GM21447 (cell line): ENCODE data around the gene ACAP1.

Experiments
- ATAC-seq: cut with Tn5 transposase; IDR thresholded peaks from one replicate; pipeline ENCODE4 v1.9.1; 2021; ENCODE audit not compliant: unreplicated experiment

Gene ACAP1, protein sequence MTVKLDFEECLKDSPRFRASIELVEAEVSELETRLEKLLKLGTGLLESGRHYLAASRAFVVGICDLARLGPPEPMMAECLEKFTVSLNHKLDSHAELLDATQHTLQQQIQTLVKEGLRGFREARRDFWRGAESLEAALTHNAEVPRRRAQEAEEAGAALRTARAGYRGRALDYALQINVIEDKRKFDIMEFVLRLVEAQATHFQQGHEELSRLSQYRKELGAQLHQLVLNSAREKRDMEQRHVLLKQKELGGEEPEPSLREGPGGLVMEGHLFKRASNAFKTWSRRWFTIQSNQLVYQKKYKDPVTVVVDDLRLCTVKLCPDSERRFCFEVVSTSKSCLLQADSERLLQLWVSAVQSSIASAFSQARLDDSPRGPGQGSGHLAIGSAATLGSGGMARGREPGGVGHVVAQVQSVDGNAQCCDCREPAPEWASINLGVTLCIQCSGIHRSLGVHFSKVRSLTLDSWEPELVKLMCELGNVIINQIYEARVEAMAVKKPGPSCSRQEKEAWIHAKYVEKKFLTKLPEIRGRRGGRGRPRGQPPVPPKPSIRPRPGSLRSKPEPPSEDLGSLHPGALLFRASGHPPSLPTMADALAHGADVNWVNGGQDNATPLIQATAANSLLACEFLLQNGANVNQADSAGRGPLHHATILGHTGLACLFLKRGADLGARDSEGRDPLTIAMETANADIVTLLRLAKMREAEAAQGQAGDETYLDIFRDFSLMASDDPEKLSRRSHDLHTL

DNA sequence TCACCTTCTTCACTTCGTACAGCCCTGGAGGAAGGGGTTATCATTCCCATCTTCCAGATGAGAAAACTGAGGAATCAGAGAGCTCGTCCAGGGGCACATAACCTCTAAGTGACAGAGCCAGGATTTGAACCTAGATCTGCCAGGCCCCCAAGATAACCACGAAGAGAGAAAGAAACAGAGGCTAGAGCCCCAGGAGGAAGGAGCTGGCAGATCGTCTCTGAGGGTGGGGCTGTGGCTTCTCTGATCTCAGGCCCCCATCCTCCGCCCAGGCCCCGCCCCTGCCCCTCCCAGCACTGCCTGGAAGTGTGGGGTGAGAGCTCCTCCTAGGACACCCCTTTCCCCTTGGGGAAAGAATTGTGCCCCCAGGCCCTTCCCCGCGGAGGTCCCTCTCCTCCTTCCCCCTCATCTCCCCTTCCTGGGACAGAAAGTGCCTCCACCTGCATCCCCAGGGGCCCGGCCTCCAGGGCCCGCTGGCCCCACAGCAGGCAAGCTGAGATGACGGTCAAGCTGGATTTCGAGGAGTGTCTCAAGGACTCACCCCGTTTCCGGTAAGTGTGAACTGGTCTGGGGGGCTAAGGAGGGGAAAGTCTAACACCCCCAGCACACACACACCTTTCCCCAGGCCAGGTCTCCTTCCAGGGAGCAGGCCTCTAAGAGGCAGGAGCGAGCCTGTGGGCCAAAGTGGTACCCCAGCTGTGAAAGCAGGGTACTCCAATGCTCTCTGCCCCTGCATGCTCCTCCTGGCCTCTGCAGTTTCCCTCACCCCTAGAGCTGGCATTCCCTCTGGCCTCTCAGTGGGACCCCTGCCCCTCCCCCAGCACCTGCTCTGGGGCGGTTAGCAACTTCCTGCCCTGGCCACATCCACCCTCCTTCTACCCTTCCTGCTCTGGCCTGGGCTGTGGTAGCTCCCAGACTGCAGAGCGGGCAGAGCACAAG is at the start of gene ACAP1:
Gene ACAP1, plus strand, starts transcription at position 290 of the 936 bp plus-strand sequence. Its CDS starts 206 bp downstream, at position 496.
- ATAC-seq: peak; percentile 72

DNA sequence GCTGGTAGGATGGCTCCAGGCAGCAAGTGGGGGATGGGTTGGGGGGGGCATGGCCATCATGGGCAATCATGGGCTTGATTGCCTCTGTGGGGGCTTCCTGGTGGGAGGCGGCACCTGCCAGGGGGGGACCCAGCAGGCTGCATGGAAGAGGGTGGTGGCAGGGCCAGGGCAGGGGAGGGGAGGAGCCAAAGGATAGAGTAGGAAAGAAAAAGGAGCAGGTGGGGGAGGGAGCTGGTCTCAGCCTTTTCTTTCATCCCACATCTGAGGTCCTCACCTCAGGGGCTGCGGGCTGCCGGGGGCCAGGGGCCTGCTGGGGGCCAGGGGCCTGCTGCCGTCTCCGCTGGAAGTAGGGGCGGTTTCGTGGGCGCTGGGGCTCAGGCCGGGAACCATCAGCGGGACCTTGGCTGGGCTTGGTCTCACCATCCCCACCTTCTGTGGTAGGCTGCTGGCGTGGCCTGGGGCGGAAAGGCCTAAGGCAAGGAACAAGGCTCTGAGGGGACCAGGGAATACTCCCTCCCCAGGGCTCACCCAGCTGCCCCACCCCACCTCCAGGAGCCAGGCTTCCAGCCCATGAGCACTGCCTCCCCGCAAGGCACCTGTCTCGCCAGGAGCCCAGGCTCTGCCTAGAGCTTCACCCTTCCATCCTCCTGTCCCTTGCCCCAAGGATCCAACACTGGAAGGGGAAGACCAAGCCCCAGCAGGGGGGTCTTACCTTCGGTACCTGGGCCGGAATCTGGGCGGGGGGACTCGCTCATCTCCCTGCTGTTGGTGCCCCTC is 46.9 kb upstream of the ACAP1 start:
- ATAC-seq: no peak

DNA sequence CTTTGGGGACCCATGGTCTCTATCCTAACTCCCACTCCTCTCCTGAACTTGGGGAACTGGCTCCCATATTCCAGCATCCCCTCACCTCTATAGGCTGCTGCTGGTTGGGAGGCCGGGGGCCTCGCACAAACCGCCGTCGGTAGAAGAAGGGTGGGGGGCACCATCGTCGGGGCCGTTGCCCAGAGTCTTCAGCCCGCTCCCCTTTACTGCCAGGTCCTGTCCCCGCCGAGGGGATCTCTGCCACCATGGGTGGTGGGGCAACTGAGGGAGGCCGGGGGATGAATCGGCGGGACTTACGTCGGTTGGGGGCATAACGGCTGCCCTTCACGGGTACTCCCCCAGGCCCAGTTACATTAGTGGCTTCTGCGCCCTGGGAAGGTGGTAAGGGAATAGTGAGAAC is 46.2 kb upstream of the ACAP1 start:
- ATAC-seq: no peak

DNA sequence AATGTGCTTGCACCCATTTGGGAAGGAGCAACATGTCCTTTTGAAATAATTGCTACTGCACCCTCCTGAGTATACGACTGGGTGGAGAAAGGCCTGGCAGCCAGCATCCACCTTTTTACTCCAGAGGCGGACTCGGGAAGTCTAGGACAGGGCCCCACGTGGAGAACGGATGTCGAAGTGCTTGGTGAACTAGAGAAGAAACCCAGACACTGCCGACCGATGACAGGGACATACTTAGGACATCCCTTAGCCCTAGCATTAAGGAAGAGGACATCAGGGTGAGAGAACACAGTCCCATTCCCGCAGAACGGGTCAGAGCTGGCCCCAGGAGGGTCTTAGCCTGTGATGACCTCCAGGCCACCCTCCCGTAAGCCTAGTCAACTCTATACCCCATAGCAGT is 45.6 kb upstream of the ACAP1 start:
- ATAC-seq: no peak

DNA sequence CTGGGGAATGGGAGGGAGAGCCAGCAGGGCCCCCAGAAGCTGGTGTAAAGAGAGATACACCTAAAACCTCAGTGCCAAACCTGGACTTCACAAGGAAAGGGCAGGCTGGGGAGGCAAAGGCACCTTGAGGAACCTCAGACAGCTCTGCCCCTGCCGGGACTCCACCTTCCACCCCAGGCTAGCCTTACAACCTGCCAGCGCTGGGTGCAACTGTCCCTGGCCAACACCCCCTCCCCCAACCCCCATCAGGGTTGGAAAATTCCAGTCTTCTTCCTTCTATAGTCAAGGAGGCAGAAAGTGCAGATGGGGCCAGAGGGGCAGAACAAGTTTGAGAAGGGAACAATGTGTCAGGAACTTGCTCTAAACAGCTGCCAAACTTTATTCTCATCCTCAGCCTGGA is 44.1 kb upstream of the ACAP1 start:
- ATAC-seq: no peak

DNA sequence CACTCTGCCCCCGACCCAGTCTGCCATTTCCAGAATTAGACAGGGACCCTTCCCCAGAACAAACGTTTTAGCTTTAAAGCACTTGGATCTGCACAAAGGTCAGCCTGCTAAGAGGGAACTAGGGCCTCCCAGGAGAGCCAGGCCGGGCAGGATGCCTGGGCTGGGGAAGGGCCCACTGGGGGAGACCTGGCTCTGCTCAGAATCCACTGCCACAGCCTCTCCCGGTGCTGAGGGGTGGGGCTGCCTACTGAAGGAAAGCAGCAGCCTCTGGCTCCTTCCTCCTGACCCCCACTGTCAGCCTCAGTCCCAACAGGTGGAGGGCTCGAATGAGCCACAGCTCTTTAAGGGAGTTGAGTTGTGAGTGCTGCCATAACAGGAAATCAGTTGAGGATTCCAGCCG is 43.6 kb upstream of the ACAP1 start:
- no peak for ATAC-seq

DNA sequence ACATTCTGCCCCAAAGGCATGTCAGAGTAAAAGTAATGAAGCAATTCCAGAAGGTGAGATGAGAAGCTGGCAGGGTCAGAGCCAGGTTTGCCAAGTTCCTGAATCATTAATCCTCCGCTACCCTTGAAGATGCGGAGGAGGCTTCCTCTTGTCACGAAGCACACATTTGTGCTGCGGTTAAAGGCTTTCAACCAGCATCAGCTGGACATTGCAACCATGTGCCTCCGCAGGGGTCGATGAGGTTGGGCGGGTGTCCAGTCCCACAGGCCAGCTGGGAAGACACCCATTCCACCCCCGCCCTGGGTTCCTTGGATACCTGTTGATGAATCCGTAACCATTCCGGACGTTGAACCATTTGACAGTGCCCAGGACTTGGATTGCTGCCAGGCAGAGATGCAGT is 43.2 kb upstream of the ACAP1 start:
- no peak for ATAC-seq

GRCh38 chr17:7293816-7294613 is 42.3 kb upstream of the ACAP1 start:
- no peak for ATAC-seq

GRCh38 chr17:7294614-7295153 is 41.6 kb upstream of the ACAP1 start, which contains the start of gene YBX2:
Gene YBX2, minus strand, starts transcription at chr17:7294639. Its CDS starts 139 bp downstream, at chr17:7294500.
- ATAC-seq: no peak

DNA sequence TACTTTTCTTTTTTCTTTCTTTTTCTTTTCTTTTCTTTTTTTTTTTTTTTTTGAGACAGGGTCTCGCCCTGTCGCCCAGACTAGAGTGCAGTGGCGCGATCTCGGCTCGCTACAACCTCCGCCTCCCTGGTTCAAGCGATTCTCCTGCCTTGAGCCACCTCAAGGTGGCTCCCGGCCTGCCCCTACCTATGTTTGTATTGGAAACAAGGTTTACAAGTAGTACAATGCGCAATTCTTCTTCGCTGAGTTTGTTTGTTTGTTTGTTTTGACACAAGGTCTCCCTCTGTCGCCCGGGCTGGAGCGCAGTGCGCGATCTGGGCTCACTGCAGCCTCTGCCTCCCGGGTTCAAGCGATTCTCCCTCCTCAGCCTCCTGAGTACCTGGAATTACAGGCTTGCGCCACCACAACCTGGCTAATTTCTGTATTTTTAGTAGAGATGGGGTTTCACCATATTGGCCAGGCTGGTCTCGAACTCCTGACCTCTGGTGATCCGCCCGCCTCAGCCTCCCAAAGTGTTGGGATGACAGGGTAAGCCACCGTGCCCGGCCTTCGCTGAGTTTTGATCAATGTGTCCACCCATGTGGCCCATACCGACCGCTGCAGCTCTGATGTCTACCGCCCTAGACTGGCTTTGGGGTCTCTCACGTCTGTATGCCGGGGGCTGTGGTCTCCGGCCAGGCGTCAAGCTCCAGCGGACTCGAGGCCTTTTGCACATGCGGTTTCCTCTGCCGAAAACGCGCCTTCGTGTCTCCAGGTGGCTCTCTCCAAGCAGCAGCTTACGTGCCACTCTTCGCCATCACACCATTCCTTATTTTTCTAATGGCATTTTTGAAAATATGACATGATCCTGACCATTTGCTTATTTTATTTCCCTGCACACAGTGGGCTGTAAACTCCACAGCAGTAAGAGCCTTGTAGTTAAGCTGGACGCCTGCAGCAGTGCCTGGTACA is 40.8 kb upstream of the ACAP1 start:
- no peak for ATAC-seq

GRCh38 chr17:7296189-7296861 is 40.0 kb upstream of the ACAP1 start:
- ATAC-seq: no peak

- ATAC-seq: no peak
Measured at GRCh38 chr17:7304179-7304578, 32.1 kb upstream of the ACAP1 start.

GRCh38 chr17:7306911-7307685 is 29.2 kb upstream of the ACAP1 start, which contains the start of gene EIF5A:
Gene EIF5A, plus strand, starts transcription at chr17:7307628. Its CDS starts 2,008 bp downstream, at chr17:7309636.
- ATAC-seq: peak; percentile 66

DNA sequence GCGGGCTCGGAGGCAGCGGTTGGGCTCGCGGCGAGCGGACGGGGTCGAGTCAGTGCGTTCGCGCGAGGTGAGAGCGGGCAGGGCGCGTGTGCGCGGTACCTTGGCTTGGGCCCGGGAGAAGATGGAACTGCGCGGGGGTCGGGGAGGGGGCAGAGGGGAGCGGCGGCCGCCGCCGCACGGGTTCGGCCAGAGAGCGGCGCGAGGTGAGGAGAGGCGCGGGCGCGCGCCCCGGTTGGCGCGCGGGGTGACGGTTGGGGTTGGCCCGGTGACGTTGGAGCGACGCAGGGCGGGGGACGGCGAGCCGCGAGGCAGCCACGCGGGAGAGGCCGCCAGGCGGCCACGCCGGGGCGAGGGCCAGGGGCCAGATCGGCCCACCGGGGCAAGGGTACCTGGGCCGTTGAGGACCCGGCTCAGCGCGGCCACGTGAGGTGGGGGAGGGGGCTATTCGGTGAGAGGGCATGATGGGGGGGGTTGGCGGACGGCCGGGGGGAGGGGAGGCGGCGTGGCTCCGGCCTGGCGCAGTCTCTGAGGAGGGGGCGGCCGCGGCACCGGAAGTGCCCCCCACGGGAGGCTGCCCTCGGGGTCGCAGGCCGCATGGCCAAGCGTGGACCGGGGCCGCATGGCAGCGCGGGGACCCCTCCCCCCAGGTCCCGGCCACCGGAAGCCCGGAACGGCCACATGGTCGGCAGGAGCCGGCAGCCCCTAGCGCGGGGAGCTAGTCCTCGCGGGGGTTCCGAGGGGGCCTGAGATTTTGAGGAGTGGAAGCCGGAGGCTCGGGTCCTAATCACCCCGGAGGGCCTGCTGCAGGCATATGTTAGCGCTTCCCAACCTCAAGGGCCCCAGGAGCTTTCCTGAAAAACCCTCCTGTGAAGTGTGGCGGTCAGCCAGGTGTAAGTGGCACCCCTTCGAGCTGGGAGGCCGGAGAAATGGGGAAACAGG is 28.4 kb upstream of the ACAP1 start:
- ATAC-seq: no peak

DNA sequence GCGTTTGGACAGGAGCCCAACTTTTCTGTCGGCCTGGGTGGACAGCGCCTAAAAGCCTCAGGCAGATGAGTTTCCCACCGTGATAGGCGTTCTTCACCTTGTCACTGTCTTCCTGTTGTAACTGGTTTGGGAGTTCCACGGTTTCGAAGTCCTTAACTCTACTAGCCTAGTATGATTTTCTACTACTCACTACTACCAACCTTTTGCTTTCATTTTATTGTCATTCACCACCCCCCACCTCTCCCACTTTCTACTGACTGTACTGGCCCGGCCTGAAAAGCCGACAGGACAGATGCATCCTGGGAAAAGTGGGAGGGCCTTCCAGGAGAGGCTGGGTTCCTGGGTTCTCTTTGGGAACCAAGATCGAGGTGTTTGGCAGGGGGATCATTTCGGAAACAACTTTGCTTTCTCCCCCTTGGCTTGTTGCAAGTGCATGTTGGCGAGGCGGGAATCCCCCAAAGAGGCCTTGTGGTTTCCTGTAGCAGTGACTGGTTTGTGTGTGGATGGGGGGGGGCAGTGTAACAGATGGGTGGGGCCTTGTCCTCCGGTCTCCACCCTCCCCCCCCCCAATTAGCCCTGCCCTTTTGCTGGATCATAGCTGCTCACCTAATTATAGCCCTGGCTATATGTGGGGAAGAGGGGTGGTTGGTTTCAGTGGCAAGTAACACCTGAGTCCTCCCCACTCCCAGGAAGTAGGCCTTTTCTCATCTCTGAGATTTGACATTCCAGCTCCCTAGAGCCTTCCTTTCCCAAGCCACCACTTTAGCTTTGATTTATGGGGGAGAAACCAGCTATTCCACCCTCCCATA is 27.5 kb upstream of the ACAP1 start:
- no peak for ATAC-seq
